Right cardiac atrium (tissue), 5 donors: Measurements from ENCODE around the gene MAST3. TPM values are rescaled to one million over a fixed set of nuclear protein-coding genes. Genes with fewer than 3 reads are reported as not detected.
A peak's percentile ranks its signal among the peaks of the same experiment; 100 is the strongest.

ENCODE experiments used
- ATAC-seq, 2 donors: fragments of 200-7000 bp; cut with Tn5 transposase; one replicate each; pipeline versions ENCODE4 v1.8.0 to v1.9.1; 2020; ENCODE audit warnings: moderate library complexity in 2 of 2, mild to moderate bottlenecking in 1 of 2
- DNase-seq, 3 donors: peaks; one replicate each; pipeline ENCODE4 v3.0.0-alpha.2; 2020
- H3K27ac ChIP-seq: one replicate; pipeline ENCODE4 v1.5.1; 2013; ENCODE audit warnings: mild to moderate bottlenecking, low read length, control low read depth, moderate library complexity
- H3K27me3 ChIP-seq: one replicate; pipeline ENCODE4 v1.6.1; 2013; ENCODE audit not compliant: control insufficient read depth, insufficient read depth
- H3K4me1 ChIP-seq: one replicate; pipeline ENCODE4 v1.6.1; 2013; ENCODE audit warnings: low read length; ENCODE audit not compliant: control insufficient read depth, insufficient read depth
- H3K4me3 ChIP-seq: one replicate; pipeline ENCODE4 v1.5.1; 2013; ENCODE audit warnings: low read length, control low read depth
- H3K9me3 ChIP-seq: one replicate; pipeline ENCODE4 v1.6.1; 2013; ENCODE audit warnings: low read length; ENCODE audit not compliant: control insufficient read depth
- WGBS: extraction: QIAGEN DNeasy Blood & Tissue Kit; methylation state at CpG from one replicate; pipeline ENCODE4 v1.1.7; 2013; 5-methylcytosine and 5-hydroxymethylcytosine counted together
- intact Hi-C, 4 donors: fragments of 100-400 bp; cut with DNase I; formaldehyde crosslinking; loops; one replicate each; pipeline versions ENCODE4 v1.11.0 to v1.14.0; 2022 to 2023
- polyA plus RNA-seq: library from polyadenylated mRNA; stranded (reverse); fragments of 200-250 nt; gene quantifications from one replicate; pipeline ENCODE4 v1.2.3, GENCODE V29; 2013
- total RNA-seq, 4 donors: library from RNA; stranded (reverse); fragmentation: NEBNext Ultra II Directional; extraction: Animal tissue kit (Norgen Biotek cat#: 25700); gene quantifications; one replicate each; pipeline ENCODE4 v1.2.1, GENCODE V29; 2021
- donor health status: healthy with polysubstance abuse.
- donor health status: DM: no; HTN: yes; CAD: no.
- donor health status: DM: no; HTN: no; CAD: no.
- donor health status: DM: no; HTN: yes; CAD: no; lungs with severe emphysema.
- donor health status: DM: yes; HTN: yes; CAD: no.

MAST3 gene
- total and polyA plus RNA-seq, 5 donors, result 2.6 to 6.9 (median 6.5) TPM

GRCh38 chr19:18193388-18194180, 96.0 kb downstream of the MAST3 start:
- intact Hi-C loops, result no loop called here
- ATAC-seq, result peak; percentile 2 to 6
- Histone ChIP-seq H3K27me3 (no peaks in the 10 kb centered on the region), H3K27ac (peak overlapping the region; percentile 21), H3K4me3 (peak overlapping the region; percentile 69), H3K9me3 (no peaks in the 10 kb centered on the region), H3K4me1 (no peaks in the 10 kb centered on the region)
- no peak for DNase-seq
- 4% methylated on average over 46 of the region's 46 CpGs for WGBS

- DNase-seq (peak in 1 of 3 donors; percentile 43), ATAC-seq (no peak)
- Histone ChIP-seq H3K4me1 (no peaks in the 10 kb centered on the region), H3K9me3 (no peaks in the 10 kb centered on the region), H3K4me3 (no peak overlapping the region), H3K27me3 (no peaks in the 10 kb centered on the region), H3K27ac (no peak overlapping the region)
- intact Hi-C loops, result no loop called here
- 51% methylated on average over 12 of the region's 12 CpGs for WGBS
Measured at GRCh38 chr19:18194181-18194530, 96.6 kb downstream of the MAST3 start.

GRCh38 chr19:18194554-18195238, 97.1 kb downstream of the MAST3 start:
- no peaks in the 10 kb centered on the region for H3K9me3 ChIP-seq
- ATAC-seq (peak in 1 of 2 donors; percentile 2), DNase-seq (peak; percentile 46 to 76 (median 75))
- no peaks in the 10 kb centered on the region for H3K4me1 ChIP-seq
- H3K27ac ChIP-seq, result no peak overlapping the region
- no peak overlapping the region for H3K4me3 ChIP-seq
- intact Hi-C loops, result no loop called here
- no peaks in the 10 kb centered on the region for H3K27me3 ChIP-seq
- WGBS, result 34% methylated on average over 27 of the region's 27 CpGs

- no peaks in the 10 kb centered on the region for H3K4me1 ChIP-seq
- no peak overlapping the region for H3K4me3 ChIP-seq
- intact Hi-C loops, result no loop called here
- H3K27me3 ChIP-seq, result no peaks in the 10 kb centered on the region
- 85% methylated on average over 7 of the region's 7 CpGs for WGBS
- ATAC-seq (no peak), DNase-seq (no peak)
- no peaks in the 10 kb centered on the region for H3K9me3 ChIP-seq
- H3K27ac ChIP-seq, result no peak overlapping the region
Measured at GRCh38 chr19:18196511-18196845, 98.9 kb downstream of the MAST3 start.

- DNase-seq, result peak in 1 of 3 donors; percentile 48
- intact Hi-C loops, result no loop called here
- no peak for ATAC-seq
- Histone ChIP-seq H3K27me3 (no peaks in the 10 kb centered on the region), H3K4me1 (no peaks in the 10 kb centered on the region), H3K4me3 (no peak overlapping the region), H3K27ac (no peak overlapping the region), H3K9me3 (no peaks in the 10 kb centered on the region)
- 92% methylated on average over 18 of the region's 18 CpGs for WGBS
Measured at GRCh38 chr19:18197306-18197705, 99.7 kb downstream of the MAST3 start.

GRCh38 chr19:18197941-18198340, 100.4 kb downstream of the MAST3 start:
- intact Hi-C loops, result no loop called here
- Histone ChIP-seq H3K27me3 (no peaks in the 10 kb centered on the region), H3K27ac (no peak overlapping the region), H3K9me3 (no peaks in the 10 kb centered on the region), H3K4me3 (no peak overlapping the region), H3K4me1 (peaks cover 2% of the 10 kb centered on the region)
- peak in 1 of 3 donors; percentile 28 for DNase-seq
- WGBS, result 63% methylated on average over 6 of the region's 6 CpGs
- no peak for ATAC-seq

- H3K9me3 ChIP-seq, result no peaks in the 10 kb centered on the region
- H3K27me3 ChIP-seq, result no peaks in the 10 kb centered on the region
- DNase-seq, result peak in 1 of 3 donors; percentile 9
- H3K4me3 ChIP-seq, result no peak overlapping the region
- H3K27ac ChIP-seq, result no peak overlapping the region
- intact Hi-C loops, result no loop called here
- WGBS, result 91% methylated on average over 6 of the region's 6 CpGs
- ATAC-seq, result no peak
- H3K4me1 ChIP-seq, result peaks cover 5% of the 10 kb centered on the region
Measured at GRCh38 chr19:18198374-18198773, 100.8 kb downstream of the MAST3 start.

Other genes with a start within 250 kb of the MAST3 start
- gene JAK3, start 249.8 kb upstream of the MAST3 start, total RNA-seq, result 1 to 10 TPM; 1.6 to 5.3 (median 4.0) TPM
- 2.2 TPM for gene JAK3, start 249.8 kb upstream of the MAST3 start, polyA plus RNA-seq
- 1,000 to 10,000 TPM in 1 of 4 donors, 100 to 1,000 TPM in 3; 850 to 1,097 (median 916) TPM for gene RPL18A, start 237.9 kb upstream of the MAST3 start, total RNA-seq
- 998 TPM for gene RPL18A, start 237.9 kb upstream of the MAST3 start, polyA plus RNA-seq
- gene SLC5A5, start 225.8 kb upstream of the MAST3 start, total RNA-seq, result not detected
- gene SLC5A5, start 225.8 kb upstream of the MAST3 start, polyA plus RNA-seq, result not detected
- gene CCDC124, start 164.8 kb upstream of the MAST3 start, total RNA-seq, result 10 to 100 TPM; 76.1 to 87.6 (median 78.8) TPM
- 136 TPM for gene CCDC124, start 164.8 kb upstream of the MAST3 start, polyA plus RNA-seq
- gene KCNN1, start 130.7 kb upstream of the MAST3 start, total RNA-seq, result 1 to 10 TPM in 3 of 4 donors, under 1 TPM in 1; 0.84 to 1.9 (median 1.4) TPM
- 3.0 TPM for gene KCNN1, start 130.7 kb upstream of the MAST3 start, polyA plus RNA-seq
- 10 to 100 TPM; 14.2 to 20.5 (median 18.0) TPM for gene ARRDC2, start 89.6 kb upstream of the MAST3 start, total RNA-seq
- 24.7 TPM for gene ARRDC2, start 89.6 kb upstream of the MAST3 start, polyA plus RNA-seq
- gene IL12RB1, start 10.8 kb upstream of the MAST3 start, total RNA-seq, result 1 to 10 TPM in 2 of 4 donors, under 1 TPM in 2; 0.79 to 1.6 (median 0.97) TPM
- gene IL12RB1, start 10.8 kb upstream of the MAST3 start, polyA plus RNA-seq, result 0.32 TPM
- gene PIK3R2, start 55.4 kb downstream of the MAST3 start, total RNA-seq, result 10 to 100 TPM; 21.3 to 30.1 (median 26.4) TPM
- 7.1 TPM for gene PIK3R2, start 55.4 kb downstream of the MAST3 start, polyA plus RNA-seq
- 10 to 100 TPM; 21.8 to 47.4 (median 35.9) TPM for gene IFI30, start 76.0 kb downstream of the MAST3 start, total RNA-seq
- 10.1 TPM for gene IFI30, start 76.0 kb downstream of the MAST3 start, polyA plus RNA-seq
- 10 to 100 TPM in 2 of 4 donors, 1 to 10 TPM in 2; 8.0 to 12.0 (median 10.0) TPM for gene MPV17L2, start 95.4 kb downstream of the MAST3 start, total RNA-seq
- 19.5 TPM for gene MPV17L2, start 95.4 kb downstream of the MAST3 start, polyA plus RNA-seq
- gene RAB3A, start 106.3 kb downstream of the MAST3 start, total RNA-seq, result 10 to 100 TPM; 23.1 to 41.5 (median 29.5) TPM
- gene RAB3A, start 106.3 kb downstream of the MAST3 start, polyA plus RNA-seq, result 29.1 TPM
- 1 to 10 TPM in 2 of 4 donors, under 1 TPM in 2; 0.47 to 1.6 (median 0.97) TPM for gene PDE4C, start 128.7 kb downstream of the MAST3 start, total RNA-seq
- gene PDE4C, start 128.7 kb downstream of the MAST3 start, polyA plus RNA-seq, result 2.8 TPM
- gene IQCN, start 176.7 kb downstream of the MAST3 start, total RNA-seq, result 1 to 10 TPM in 2 of 4 donors, under 1 TPM in 2; 0.65 to 1.4 (median 1.1) TPM
- 5.3 TPM for gene IQCN, start 176.7 kb downstream of the MAST3 start, polyA plus RNA-seq
- 100 to 1,000 TPM; 117 to 229 (median 122) TPM for gene JUND, start 183.8 kb downstream of the MAST3 start, total RNA-seq
- gene JUND, start 183.8 kb downstream of the MAST3 start, polyA plus RNA-seq, result 233 TPM
- gene LSM4, start 225.3 kb downstream of the MAST3 start, total RNA-seq, result 10 to 100 TPM; 55.6 to 77.2 (median 64.8) TPM
- gene LSM4, start 225.3 kb downstream of the MAST3 start, polyA plus RNA-seq, result 131 TPM
- gene PGPEP1, start 242.8 kb downstream of the MAST3 start, total RNA-seq, result 10 to 100 TPM; 31.3 to 42.0 (median 35.0) TPM
- 17.4 TPM for gene PGPEP1, start 242.8 kb downstream of the MAST3 start, polyA plus RNA-seq